ENCODE results near the gene CNKSR1. TPM values are rescaled to one million over a fixed set of nuclear protein-coding genes. Genes with fewer than 3 reads are reported as not detected.
A peak's percentile ranks its signal among the peaks of the same experiment; 100 is the strongest.

CNKSR1 gene
- total and polyA plus RNA-seq, 2 of the 13 experiments (the other 11 are each of a cell fraction or from before 2014, with no cell fraction given), result 3.4 to 8.9 TPM

- TF ChIP-seq MLX (CRISPR knock-in tag; IDR thresholded peaks at IDR 0.05) (no peak), ZBTB46 (CRISPR knock-in tag; IDR thresholded peaks at IDR 0.05; ENCODE audit: borderline replicate concordance) (no peak), ZNF891 (CRISPR knock-in tag; IDR thresholded peaks at IDR 0.05) (no peak), ZKSCAN5 (CRISPR knock-in tag; IDR thresholded peaks at IDR 0.05) (no peak), PAF1 (CRISPR knock-in tag; IDR thresholded peaks at IDR 0.05) (no peak), SIX4 (CRISPR knock-in tag; IDR thresholded peaks at IDR 0.05) (no peak), SP1 (IDR thresholded peaks at IDR 0.05) (no peak), SP1 (CRISPR knock-in tag; IDR thresholded peaks at IDR 0.05) (no peak), ZNF567 (CRISPR knock-in tag; IDR thresholded peaks at IDR 0.05; ENCODE audit: borderline replicate concordance) (0 out of 2 replicates have a peak, but pooled peaks have one; percentile 47), ZNF549 (CRISPR knock-in tag; IDR thresholded peaks at IDR 0.05) (no peak), SOX6 (IDR thresholded peaks at IDR 0.05) (no peak), SOX6 (CRISPR knock-in tag; IDR thresholded peaks at IDR 0.05) (no peak), PBX3 (CRISPR knock-in tag; IDR thresholded peaks at IDR 0.05; ENCODE audit: borderline replicate concordance) (no peak), ZBTB42 (CRISPR knock-in tag; IDR thresholded peaks at IDR 0.05) (no peak), ZNF354B (CRISPR knock-in tag; IDR thresholded peaks at IDR 0.05) (no peak), ZSCAN25 (CRISPR knock-in tag; IDR thresholded peaks at IDR 0.05) (no peak), ZNF576 (CRISPR knock-in tag; IDR thresholded peaks at IDR 0.05) (no peak), PHB2 (IDR thresholded peaks at IDR 0.05; ENCODE audit: partially characterized antibody) (no peak), ZFX (CRISPR knock-in tag; IDR thresholded peaks at IDR 0.05; ENCODE audit: low read depth) (no peak), KLF16 (CRISPR knock-in tag; IDR thresholded peaks at IDR 0.05) (0 out of 4 replicates have a peak, but pooled peaks of 1 of the 2 experiments have one; percentile 30), ZNF678 (CRISPR knock-in tag; IDR thresholded peaks at IDR 0.05) (no peak), AKAP8 (CRISPR knock-in tag; IDR thresholded peaks at IDR 0.05) (no peak), CTCF (CRISPR knock-in tag; IDR thresholded peaks at IDR 0.05) (peak; percentile 87)
Observed at GRCh38 chr1:26145041-26145959, 32.0 kb upstream of the CNKSR1 start (continued).

All from HepG2 (cell line).